Adrenal gland (tissue), 5 donors: Measurements from ENCODE around the gene PRSS12.

Source experiments
- CTCF ChIP-seq, 6 experiments: fragments of 450-650 bp in 4 of 6; fragments of 200-600 bp in 2 of 6; sonication (generic) in 1 of 6; IDR thresholded peaks; 1 replicate in 5 of 6; 2 replicates in 1 of 6; pipeline versions ENCODE4 v1.5.1 to v1.8.0; 2016 to 2021; ENCODE audit warnings: antibody characterized with exemption in 6 of 6, mild to moderate bottlenecking in 2 of 6, moderate library complexity in 1 of 6
- POLR2A ChIP-seq, 2 donors: fragments of 450-650 bp; IDR thresholded peaks; one replicate each; pipeline ENCODE4 v1.6.1; 2017; ENCODE audit warnings: antibody characterized with exemption in 2 of 2, mild to moderate bottlenecking in 2 of 2, moderate library complexity in 1 of 2
- donor health status: DM: no; HTN: no; CAD: no.

- TF ChIP-seq CTCF (IDR thresholded peaks at IDR 0.05) (no peak), POLR2A (IDR thresholded peaks at IDR 0.05) (no peak)
Observed at GRCh38 chr4:118346495-118346894, 6.3 kb downstream of the PRSS12 start.
